Activated T-cell treated with anti-CD3 and anti-CD28 coated beads, Interleukin-2, amount 50 U/mL, for 4 hours (primary cell): ENCODE measurements around the gene ASIC2. TPM values are rescaled to one million over a fixed set of nuclear protein-coding genes. Genes with fewer than 3 reads are reported as not detected.

Source experiments
- ATAC-seq, 2 donors: fragments of 200-7000 bp; cut with Tn5 transposase; one replicate each; pipeline ENCODE4 v1.10.0; 2021
- DNase-seq: peaks from one replicate; pipeline ENCODE4 v3.0.0-alpha.2; 2020
- H3K27me3 Mint-ChIP-seq: one replicate; pipeline ENCODE4 v1.8.0; 2021; ENCODE audit warnings: low read depth, mixed read lengths
- H3K36me3 Mint-ChIP-seq: one replicate; pipeline ENCODE4 v1.8.0; 2022; ENCODE audit warnings: mixed read lengths; ENCODE audit not compliant: insufficient read depth
- H3K4me1 Mint-ChIP-seq: one replicate; pipeline ENCODE4 v1.8.0; 2021; ENCODE audit warnings: low read depth, mixed read lengths
- H3K4me3 Mint-ChIP-seq: one replicate; pipeline ENCODE4 v1.8.0; 2021; ENCODE audit warnings: mild to moderate bottlenecking, moderate library complexity, mixed read lengths
- H3K9me3 Mint-ChIP-seq: one replicate; pipeline ENCODE4 v1.8.0; 2021; ENCODE audit warnings: mixed read lengths
- total RNA-seq, 3 donors: library from RNA; stranded (reverse); gene quantifications; one replicate each; pipeline ENCODE4 v1.2.1, GENCODE V29; 2021

Gene ASIC2
- total RNA-seq, 3 donors from 2014 or later, result not detected

GRCh38 chr17:33124185-33124584 lies 168.9 kb downstream of the ASIC2 start:
- no peaks in the 10 kb centered on the region for H3K4me1 Mint-ChIP-seq
- no peak overlapping the region for H3K4me3 Mint-ChIP-seq
- no peak for ATAC-seq
- DNase-seq, result no peak
- no peaks in the 10 kb centered on the region for H3K36me3 Mint-ChIP-seq
- H3K27me3 Mint-ChIP-seq, result peaks cover 11% of the 10 kb centered on the region
- H3K9me3 Mint-ChIP-seq, result no peaks in the 10 kb centered on the region

GRCh38 chr17:33121756-33122155 lies 171.3 kb downstream of the ASIC2 start:
- Mint-ChIP-seq H3K36me3 (no peaks in the 10 kb centered on the region), H3K27me3 (peaks cover 10% of the 10 kb centered on the region), H3K4me3 (no peak overlapping the region), H3K4me1 (no peaks in the 10 kb centered on the region), H3K9me3 (no peaks in the 10 kb centered on the region)
- ATAC-seq (no peak), DNase-seq (no peak)

- no peaks in the 10 kb centered on the region for H3K36me3 Mint-ChIP-seq
- no peaks in the 10 kb centered on the region for H3K4me1 Mint-ChIP-seq
- no peak overlapping the region for H3K4me3 Mint-ChIP-seq
- ATAC-seq (no peak), DNase-seq (no peak)
- no peaks in the 10 kb centered on the region for H3K9me3 Mint-ChIP-seq
- peaks cover 10% of the 10 kb centered on the region for H3K27me3 Mint-ChIP-seq
These were observed 171.8 kb downstream of the ASIC2 start for GRCh38 chr17:33121272-33121671.

GRCh38 chr17:33120103-33120502 lies 173.0 kb downstream of the ASIC2 start:
- Mint-ChIP-seq H3K27me3 (peaks cover 10% of the 10 kb centered on the region), H3K9me3 (no peaks in the 10 kb centered on the region), H3K4me1 (no peaks in the 10 kb centered on the region), H3K4me3 (no peak overlapping the region), H3K36me3 (no peaks in the 10 kb centered on the region)
- ATAC-seq (no peak), DNase-seq (no peak)

- Mint-ChIP-seq H3K4me3 (no peak overlapping the region), H3K9me3 (no peaks in the 10 kb centered on the region), H3K27me3 (peaks cover 10% of the 10 kb centered on the region), H3K36me3 (no peaks in the 10 kb centered on the region), H3K4me1 (no peaks in the 10 kb centered on the region)
- no peak for ATAC-seq
- DNase-seq, result no peak
These were observed 174.6 kb downstream of the ASIC2 start for GRCh38 chr17:33118391-33119075.

GRCh38 chr17:33116021-33116551 lies 177.0 kb downstream of the ASIC2 start:
- ATAC-seq (no peak), DNase-seq (no peak)
- Mint-ChIP-seq H3K27me3 (peaks cover 16% of the 10 kb centered on the region), H3K4me3 (no peak overlapping the region), H3K9me3 (no peaks in the 10 kb centered on the region), H3K36me3 (no peaks in the 10 kb centered on the region), H3K4me1 (no peaks in the 10 kb centered on the region)

GRCh38 chr17:33115366-33115765 lies 177.7 kb downstream of the ASIC2 start:
- H3K36me3 Mint-ChIP-seq, result no peaks in the 10 kb centered on the region
- H3K4me1 Mint-ChIP-seq, result no peaks in the 10 kb centered on the region
- H3K4me3 Mint-ChIP-seq, result no peak overlapping the region
- DNase-seq (no peak), ATAC-seq (no peak)
- no peaks in the 10 kb centered on the region for H3K9me3 Mint-ChIP-seq
- H3K27me3 Mint-ChIP-seq, result peaks cover 17% of the 10 kb centered on the region

- no peaks in the 10 kb centered on the region for H3K4me1 Mint-ChIP-seq
- DNase-seq (no peak), ATAC-seq (no peak)
- peaks cover 17% of the 10 kb centered on the region for H3K27me3 Mint-ChIP-seq
- H3K36me3 Mint-ChIP-seq, result no peaks in the 10 kb centered on the region
- no peak overlapping the region for H3K4me3 Mint-ChIP-seq
- no peaks in the 10 kb centered on the region for H3K9me3 Mint-ChIP-seq
These were observed 179.1 kb downstream of the ASIC2 start for GRCh38 chr17:33113991-33114370.

- H3K36me3 Mint-ChIP-seq, result no peaks in the 10 kb centered on the region
- no peak for DNase-seq
- no peak for ATAC-seq
- H3K27me3 Mint-ChIP-seq, result peaks cover 17% of the 10 kb centered on the region
- H3K4me3 Mint-ChIP-seq, result no peak overlapping the region
- H3K4me1 Mint-ChIP-seq, result no peaks in the 10 kb centered on the region
- no peaks in the 10 kb centered on the region for H3K9me3 Mint-ChIP-seq
These were observed 179.7 kb downstream of the ASIC2 start for GRCh38 chr17:33113276-33113990.

GRCh38 chr17:33112763-33113162 lies 180.3 kb downstream of the ASIC2 start:
- DNase-seq (no peak), ATAC-seq (no peak)
- no peaks in the 10 kb centered on the region for H3K9me3 Mint-ChIP-seq
- H3K4me3 Mint-ChIP-seq, result no peak overlapping the region
- H3K4me1 Mint-ChIP-seq, result no peaks in the 10 kb centered on the region
- H3K27me3 Mint-ChIP-seq, result peaks cover 20% of the 10 kb centered on the region
- H3K36me3 Mint-ChIP-seq, result no peaks in the 10 kb centered on the region

- Mint-ChIP-seq H3K4me3 (no peak overlapping the region), H3K36me3 (no peaks in the 10 kb centered on the region), H3K9me3 (peaks cover 4% of the 10 kb centered on the region), H3K27me3 (peaks cover 23% of the 10 kb centered on the region), H3K4me1 (no peaks in the 10 kb centered on the region)
- no peak for ATAC-seq
- no peak for DNase-seq
These were observed 183.6 kb downstream of the ASIC2 start for GRCh38 chr17:33109336-33110072.

GRCh38 chr17:33106525-33107165 lies 186.4 kb downstream of the ASIC2 start:
- no peaks in the 10 kb centered on the region for H3K4me1 Mint-ChIP-seq
- no peak for ATAC-seq

GRCh38 chr17:33105911-33106310 lies 187.2 kb downstream of the ASIC2 start:
- peaks cover 10% of the 10 kb centered on the region for H3K27me3 Mint-ChIP-seq
- H3K9me3 Mint-ChIP-seq, result peaks cover 4% of the 10 kb centered on the region
- ATAC-seq (no peak), DNase-seq (no peak)
- no peaks in the 10 kb centered on the region for H3K4me1 Mint-ChIP-seq
- no peaks in the 10 kb centered on the region for H3K36me3 Mint-ChIP-seq
- H3K4me3 Mint-ChIP-seq, result no peak overlapping the region

More at GRCh38 chr17:33106525-33107165, 186.4 kb downstream of the ASIC2 start:
- H3K27me3 Mint-ChIP-seq, result peaks cover 15% of the 10 kb centered on the region
- no peaks in the 10 kb centered on the region for H3K36me3 Mint-ChIP-seq
- no peak for DNase-seq
- no peak overlapping the region for H3K4me3 Mint-ChIP-seq
- peaks cover 4% of the 10 kb centered on the region for H3K9me3 Mint-ChIP-seq

GRCh38 chr17:33099906-33100305 lies 193.2 kb downstream of the ASIC2 start:
- ATAC-seq (no peak), DNase-seq (no peak)
- Mint-ChIP-seq H3K4me3 (no peak overlapping the region), H3K36me3 (no peaks in the 10 kb centered on the region), H3K4me1 (no peaks in the 10 kb centered on the region), H3K9me3 (no peaks in the 10 kb centered on the region), H3K27me3 (peaks cover 6% of the 10 kb centered on the region)
